ENCODE results near the gene TRAIP.

Gene TRAIP

GRCh38 chr3:49895791-49896190, 39.4 kb upstream of the TRAIP start:
- H3K27me3 ChIP-seq (ENCODE audit: control insufficient read depth, low read length): no peaks in the 10 kb centered on the region
- TF ChIP-seq CTCF (IDR thresholded peaks at IDR 0.05; ENCODE audit: low read depth, low read length, poor library complexity, severe bottlenecking) (no peak), EZH2phosphoT487 (IDR thresholded peaks at IDR 0.05; ENCODE audit: borderline replicate concordance, low read length) (no peak)
- H3K4me1 ChIP-seq (ENCODE audit: control insufficient read depth, low read length): peaks cover 10% of the 10 kb centered on the region
- H3K36me3 ChIP-seq (ENCODE audit: control insufficient read depth, low read length): no peaks in the 10 kb centered on the region
- no peak overlapping the region for H3K4me2 ChIP-seq (ENCODE audit: low read length)
- H3K4me3 ChIP-seq (ENCODE audit: low read length): no peak overlapping the region
- no peaks in the 10 kb centered on the region for H3K9me2 ChIP-seq (replicated peaks; ENCODE audit: control insufficient read depth, low read length)
- no peaks in the 10 kb centered on the region for H3K79me2 ChIP-seq (ENCODE audit: control insufficient read depth, low read length)
- H3K9me3 ChIP-seq (ENCODE audit: control insufficient read depth, insufficient read depth, low read length): no peaks in the 10 kb centered on the region
- H3F3A ChIP-seq (ENCODE audit: control insufficient read depth, insufficient read depth): no peaks in the 10 kb centered on the region; the same call in 1 of the 2 replicates
- no peak overlapping the region for H3K27ac ChIP-seq (ENCODE audit: low read depth, low read length)
- no peaks in the 10 kb centered on the region for H4K20me1 ChIP-seq (ENCODE audit: control insufficient read depth, insufficient read depth, low read depth, low read length)

GRCh38 chr3:49889296-49889695, 32.9 kb upstream of the TRAIP start:
- H3K4me2 ChIP-seq (ENCODE audit: low read length): no peak overlapping the region
- no peak overlapping the region for H3K4me3 ChIP-seq (ENCODE audit: low read length)
- H3K36me3 ChIP-seq (ENCODE audit: control insufficient read depth, low read length): no peaks in the 10 kb centered on the region
- H4K20me1 ChIP-seq (ENCODE audit: control insufficient read depth, insufficient read depth, low read depth, low read length): no peaks in the 10 kb centered on the region
- H3K27me3 ChIP-seq (ENCODE audit: control insufficient read depth, low read length): no peaks in the 10 kb centered on the region
- no peaks in the 10 kb centered on the region for H3K79me2 ChIP-seq (ENCODE audit: control insufficient read depth, low read length)
- no peak for TF ChIP-seq EZH2phosphoT487 (IDR thresholded peaks at IDR 0.05; ENCODE audit: borderline replicate concordance, low read length)
- no peak for TF ChIP-seq CTCF (IDR thresholded peaks at IDR 0.05; ENCODE audit: low read depth, low read length, poor library complexity, severe bottlenecking)
- no peaks in the 10 kb centered on the region for H3K9me2 ChIP-seq (replicated peaks; ENCODE audit: control insufficient read depth, low read length)
- H3K27ac ChIP-seq (ENCODE audit: low read depth, low read length): no peak overlapping the region
- H3K9me3 ChIP-seq (ENCODE audit: control insufficient read depth, insufficient read depth, low read length): no peaks in the 10 kb centered on the region
- no peaks in the 10 kb centered on the region for H3K4me1 ChIP-seq (ENCODE audit: control insufficient read depth, low read length)
- no peaks in the 10 kb centered on the region for H3F3A ChIP-seq (ENCODE audit: control insufficient read depth, insufficient read depth)

GRCh38 chr3:49886922-49887265, 30.5 kb upstream of the TRAIP start:
- no peaks in the 10 kb centered on the region for H3K27me3 ChIP-seq (ENCODE audit: control insufficient read depth, low read length)

More at GRCh38 chr3:49886922-49887265, 30.5 kb upstream of the TRAIP start:
- TF ChIP-seq CTCF (IDR thresholded peaks at IDR 0.05; ENCODE audit: low read depth, low read length, poor library complexity, severe bottlenecking) (no peak), EZH2phosphoT487 (IDR thresholded peaks at IDR 0.05; ENCODE audit: borderline replicate concordance, low read length) (no peak)
- Histone ChIP-seq H3K4me3 (ENCODE audit: low read length) (no peak overlapping the region), H3F3A (ENCODE audit: control insufficient read depth, insufficient read depth) (no peaks in the 10 kb centered on the region), H3K9me3 (ENCODE audit: control insufficient read depth, insufficient read depth, low read length) (no peaks in the 10 kb centered on the region), H3K27ac (ENCODE audit: low read depth, low read length) (no peak overlapping the region), H3K4me1 (ENCODE audit: control insufficient read depth, low read length) (peaks cover 9% of the 10 kb centered on the region), H3K79me2 (ENCODE audit: control insufficient read depth, low read length) (no peaks in the 10 kb centered on the region), H3K36me3 (ENCODE audit: control insufficient read depth, low read length) (no peaks in the 10 kb centered on the region), H4K20me1 (ENCODE audit: control insufficient read depth, insufficient read depth, low read depth, low read length) (no peaks in the 10 kb centered on the region), H3K4me2 (ENCODE audit: low read length) (no peak overlapping the region), H3K9me2 (replicated peaks; ENCODE audit: control insufficient read depth, low read length) (no peaks in the 10 kb centered on the region)
